GM12801 (cell line): ENCODE data around the gene GATD1.

Experiments
- CTCF ChIP-seq: IDR thresholded peaks from one replicate; pipeline ENCODE4 v1.5.1; 2011; ENCODE audit warnings: control low read depth; ENCODE audit not compliant: insufficient read length; ENCODE audit errors: extremely low read depth

Gene GATD1

GRCh38 chr11:765025-765801 is 12.1 kb downstream of the GATD1 start:
- TF ChIP-seq CTCF = no peak

GRCh38 chr11:764322-765024 is 12.8 kb downstream of the GATD1 start:
- no peak for TF ChIP-seq CTCF

DNA sequence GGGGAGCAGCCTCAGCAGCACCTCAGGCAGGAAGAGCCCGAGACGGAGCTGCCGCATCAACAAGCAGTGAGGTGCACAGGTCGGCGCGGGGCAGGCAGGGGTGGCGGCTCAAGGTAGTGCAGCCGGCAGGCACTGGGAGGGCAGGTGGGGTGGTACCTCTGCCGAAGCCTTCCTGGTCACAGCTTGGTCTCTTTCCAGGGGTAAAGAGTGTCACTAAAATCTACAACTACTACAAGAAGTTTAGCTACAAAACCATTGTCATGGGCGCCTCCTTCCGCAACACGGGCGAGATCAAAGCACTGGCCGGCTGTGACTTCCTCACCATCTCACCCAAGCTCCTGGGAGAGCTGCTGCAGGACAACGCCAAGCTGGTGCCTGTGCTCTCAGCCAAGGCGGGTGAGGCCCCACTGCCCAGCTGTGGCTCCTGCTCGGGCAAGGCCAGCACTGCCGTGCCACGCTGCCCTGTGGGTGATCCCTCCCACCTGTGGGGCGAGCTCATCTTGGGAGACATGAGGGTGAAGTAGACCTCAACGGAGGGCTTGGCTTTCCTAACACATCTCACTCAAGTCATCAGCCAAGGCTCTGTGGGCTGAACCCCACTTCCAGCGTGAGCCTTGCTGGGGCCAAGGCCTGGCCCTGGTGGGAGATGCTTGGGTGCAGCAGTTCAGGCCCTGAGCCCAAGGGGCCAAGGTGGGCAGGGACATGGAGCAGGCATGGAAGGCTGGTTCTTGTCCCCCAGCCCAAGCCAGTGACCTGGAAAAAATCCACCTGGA is 13.6 kb downstream of the GATD1 start:
- TF ChIP-seq CTCF = no peak

DNA sequence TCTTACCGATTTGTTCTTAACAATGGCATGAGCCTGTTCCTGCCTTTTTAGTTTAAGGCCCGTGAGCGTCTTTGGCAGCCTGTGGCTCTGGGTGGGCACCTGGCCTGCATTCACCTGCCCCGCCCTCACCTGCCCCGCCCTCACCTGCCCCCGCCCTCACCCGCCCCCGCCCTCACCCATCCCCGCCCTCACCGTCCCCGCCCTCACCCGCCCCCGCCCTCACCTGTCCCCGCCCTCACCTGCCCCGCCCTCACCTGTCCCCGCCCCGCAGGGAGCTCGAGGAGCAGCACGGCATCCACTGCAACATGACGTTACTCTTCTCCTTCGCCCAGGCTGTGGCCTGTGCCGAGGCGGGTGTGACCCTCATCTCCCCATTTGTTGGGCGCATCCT is 14.2 kb downstream of the GATD1 start:
- no peak for TF ChIP-seq CTCF

- TF ChIP-seq CTCF = no peak
Observed at GRCh38 chr11:762421-763072, 14.7 kb downstream of the GATD1 start.

GRCh38 chr11:761526-762108 is 15.7 kb downstream of the GATD1 start:
- no peak for TF ChIP-seq CTCF

DNA sequence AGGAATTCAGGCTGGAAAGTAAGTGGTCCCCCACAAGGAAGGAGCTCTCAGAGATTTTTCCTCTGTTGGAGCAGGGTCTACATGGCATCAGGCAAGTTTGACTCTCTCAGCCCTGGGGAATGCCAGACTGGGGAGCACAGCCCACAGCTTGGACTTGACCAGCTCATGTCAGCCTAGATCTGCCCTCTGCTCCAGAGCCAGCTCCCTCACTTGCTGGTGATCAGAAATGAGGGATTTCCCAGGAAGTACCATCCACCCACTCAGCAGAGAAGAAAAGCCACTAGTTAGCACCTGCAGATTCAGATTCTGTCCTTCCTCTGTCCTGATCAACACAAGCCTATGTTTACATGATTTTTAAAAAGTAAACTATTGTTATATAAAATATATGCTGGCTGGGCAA is 17.1 kb downstream of the GATD1 start:
- no peak for TF ChIP-seq CTCF
